MM.1S (cell line): ENCODE results near the gene CD276.

Experiments
- DNase-seq: peaks from one replicate; pipeline ENCODE4 v3.0.0-alpha.2; 2015
- H2AFZ ChIP-seq: fragments of 300-600 bp; sonication (generic); 2 replicates; pipeline ENCODE4 v1.6.0; 2016; ENCODE audit warnings: antibody characterized with exemption, low read length
- H3F3A ChIP-seq: fragments of 300-600 bp; sonication (generic); 2 replicates; pipeline ENCODE4 v1.6.1; 2016; ENCODE audit warnings: mild to moderate bottlenecking, antibody characterized with exemption, low read length, moderate library complexity, mixed read lengths; ENCODE audit not compliant: insufficient read depth
- H3K27ac ChIP-seq: fragments of 300-600 bp; sonication (generic); 2 replicates; pipeline ENCODE4 v1.5.1; 2016; ENCODE audit warnings: mild to moderate bottlenecking, low read length
- H3K27me3 ChIP-seq: fragments of 300-600 bp; sonication (generic); replicated peaks from 2 replicates; pipeline ENCODE4 v1.6.0; 2016; ENCODE audit warnings: low read length; ENCODE audit not compliant: insufficient read depth
- H3K36me3 ChIP-seq: fragments of 300-600 bp; sonication (generic); replicated peaks from 2 replicates; pipeline ENCODE4 v1.6.1; 2016; ENCODE audit warnings: mild to moderate bottlenecking, low read length, mixed read lengths; ENCODE audit not compliant: insufficient read depth
- H3K4me1 ChIP-seq: fragments of 300-600 bp; sonication (generic); 2 replicates; pipeline ENCODE4 v1.6.1; 2016; ENCODE audit warnings: low read length, mixed read lengths
- H3K4me2 ChIP-seq: fragments of 300-600 bp; sonication (generic); 2 replicates; pipeline ENCODE4 v1.6.0; 2016; ENCODE audit warnings: low read depth, low read length
- H3K4me3 ChIP-seq: fragments of 300-600 bp; sonication (generic); 2 replicates; pipeline ENCODE4 v1.5.1; 2016; ENCODE audit warnings: low read length, mixed read lengths
- H3K79me2 ChIP-seq: fragments of 300-600 bp; sonication (generic); 2 replicates; pipeline ENCODE4 v1.6.1; 2016; ENCODE audit warnings: mixed run types, low read length, mixed read lengths
- H3K9ac ChIP-seq: fragments of 300-600 bp; sonication (generic); 2 replicates; pipeline ENCODE4 v1.6.1; 2016; ENCODE audit warnings: low read length, mixed read lengths
- H3K9me2 ChIP-seq: fragments of 300-600 bp; sonication (generic); replicated peaks from 2 replicates; pipeline ENCODE4 v1.6.1; 2016; ENCODE audit warnings: mild to moderate bottlenecking, low read length, mixed read lengths; ENCODE audit not compliant: insufficient read depth
- H3K9me3 ChIP-seq: fragments of 300-600 bp; sonication (generic); replicated peaks from 2 replicates; pipeline ENCODE4 v1.6.1; 2016; ENCODE audit warnings: mild to moderate bottlenecking, low read length, mixed read lengths; ENCODE audit not compliant: insufficient read depth
- H4K20me1 ChIP-seq: fragments of 300-600 bp; sonication (generic); 2 replicates; pipeline ENCODE4 v1.6.1; 2016; ENCODE audit warnings: mild to moderate bottlenecking, low read length, moderate library complexity, mixed read lengths; ENCODE audit not compliant: insufficient read depth
- CTCF ChIP-seq: fragments of 300-600 bp; sonication (generic); IDR thresholded peaks from 2 replicates; pipeline ENCODE4 v1.5.1; 2016; ENCODE audit warnings: antibody characterized with exemption, low read length, mixed read lengths
- EZH2 ChIP-seq: fragments of 300-600 bp; sonication (generic); optimal IDR thresholded peaks from 2 replicates; pipeline ENCODE3; 2017; ENCODE audit warnings: low read depth, mild to moderate bottlenecking, antibody characterized with exemption, low read length, mixed read lengths
- EZH2phosphoT487 ChIP-seq: fragments of 300-600 bp; sonication (generic); IDR thresholded peaks from 2 replicates; pipeline ENCODE4 v1.6.1; 2018; ENCODE audit warnings: antibody characterized with exemption, low read length

CD276 gene

GRCh38 chr15:73682600-73683090 lies 1.5 kb upstream of the CD276 start:
- Histone ChIP-seq H3K27me3 (no peaks in the 10 kb centered on the region), H3K4me1 (no peaks in the 10 kb centered on the region), H3K4me2 (no peak overlapping the region), H2AFZ (no peak overlapping the region), H3K9me3 (no peaks in the 10 kb centered on the region), H3K9ac (no peak overlapping the region), H3K9me2 (no peaks in the 10 kb centered on the region), H4K20me1 (no peaks in the 10 kb centered on the region), H3F3A (peaks cover 11% of the 10 kb centered on the region), H3K36me3 (no peaks in the 10 kb centered on the region), H3K4me3 (no peak overlapping the region), H3K79me2 (peaks cover 17% of the 10 kb centered on the region), H3K27ac (no peak overlapping the region)
- TF ChIP-seq EZH2 (no peak), EZH2phosphoT487 (no peak), CTCF (no peak)
- no peak for DNase-seq

GRCh38 chr15:73683257-73683776 lies 866 bp upstream of the CD276 start:
- H3K4me1 ChIP-seq = no peaks in the 10 kb centered on the region
- H4K20me1 ChIP-seq = no peaks in the 10 kb centered on the region
- no peaks in the 10 kb centered on the region for H3K36me3 ChIP-seq
- no peaks in the 10 kb centered on the region for H3K9me3 ChIP-seq
- H2AFZ ChIP-seq = peak overlapping the region; percentile 75; the same call in 1 of the 2 replicates
- DNase-seq = no peak
- H3K27me3 ChIP-seq = no peaks in the 10 kb centered on the region
- peaks cover 18% of the 10 kb centered on the region for H3K79me2 ChIP-seq
- no peak overlapping the region for H3K27ac ChIP-seq
- H3F3A ChIP-seq = peaks cover 11% of the 10 kb centered on the region
- peak overlapping the region; percentile 60 for H3K4me3 ChIP-seq
- TF ChIP-seq CTCF (peak; percentile 37), EZH2phosphoT487 (no peak), EZH2 (no peak)
- no peaks in the 10 kb centered on the region for H3K9me2 ChIP-seq
- H3K4me2 ChIP-seq = peak overlapping the region; percentile 87
- H3K9ac ChIP-seq = no peak overlapping the region

GRCh38 chr15:73684581-73685455 lies 635 bp downstream of the CD276 start:
- H4K20me1 ChIP-seq = no peaks in the 10 kb centered on the region
- peak overlapping the region; percentile 79 for H3K9ac ChIP-seq
- H3K4me1 ChIP-seq = no peaks in the 10 kb centered on the region
- H3F3A ChIP-seq = peaks cover 11% of the 10 kb centered on the region
- no peak for DNase-seq
- H3K9me2 ChIP-seq = no peaks in the 10 kb centered on the region
- no peaks in the 10 kb centered on the region for H3K27me3 ChIP-seq
- no peak for TF ChIP-seq EZH2phosphoT487
- TF ChIP-seq EZH2 = no peak
- TF ChIP-seq CTCF = no peak
- no peak overlapping the region for H3K27ac ChIP-seq
- H3K4me2 ChIP-seq = peak overlapping the region; percentile 94
- H3K4me3 ChIP-seq = peak overlapping the region; percentile 78
- no peaks in the 10 kb centered on the region for H3K9me3 ChIP-seq
- H3K36me3 ChIP-seq = no peaks in the 10 kb centered on the region
- peaks cover 18% of the 10 kb centered on the region for H3K79me2 ChIP-seq
- peak overlapping the region; percentile 75 for H2AFZ ChIP-seq
